Ovary (tissue), 10 donors: Measurements from ENCODE around the gene PRR35. TPM values are rescaled to one million over a fixed set of nuclear protein-coding genes. Genes with fewer than 3 reads are reported as not detected.

Experiments
- DNase-seq, 5 donors: peaks; one replicate each; pipeline ENCODE4 v3.0.0-alpha.2; 2019 to 2020
- H3K27ac ChIP-seq, 2 donors: fragments of 200-600 bp; one replicate each; pipeline versions ENCODE4 v1.5.1 to v1.8.0; 2019 to 2022
- H3K27me3 ChIP-seq: fragments of 200-600 bp; one replicate; pipeline ENCODE4 v1.8.0; 2022
- H3K36me3 ChIP-seq: fragments of 200-600 bp; sonication (generic); one replicate; pipeline ENCODE4 v1.5.1; 2019
- H3K4me1 ChIP-seq: one replicate; pipeline ENCODE4 v1.8.1; 2013; ENCODE audit warnings: mild to moderate bottlenecking, moderate library complexity; ENCODE audit not compliant: insufficient read depth
- H3K4me3 ChIP-seq: fragments of 200-600 bp; sonication (generic); one replicate; pipeline ENCODE4 v1.5.1; 2017
- H3K9me3 ChIP-seq, 2 donors: fragments of 200-600 bp in 1 of 2; sonication (generic) in 1 of 2; one replicate each; pipeline versions ENCODE4 v1.5.1 to v1.8.1; 2013 to 2019; ENCODE audit warnings: mild to moderate bottlenecking in 1 of 2, moderate library complexity in 1 of 2
- EP300 ChIP-seq: sonication (generic); formaldehyde crosslinking; IDR thresholded peaks from one replicate; pipeline ENCODE4 v1.6.1; 2017; ENCODE audit warnings: antibody characterized with exemption
- POLR2A ChIP-seq: fragments of 450-650 bp; IDR thresholded peaks from one replicate; pipeline ENCODE4 v1.6.1; 2017; ENCODE audit warnings: antibody characterized with exemption, mild to moderate bottlenecking, moderate library complexity
- WGBS, 3 donors: extraction: QIAGEN DNeasy Blood & Tissue Kit in 1 of 3; methylation state at CpG; one replicate each; pipeline versions ENCODE4 v1.1.5 to v1.1.7; 2013 to 2017; 5-methylcytosine and 5-hydroxymethylcytosine counted together
- intact Hi-C, 4 donors: fragments of 100-400 bp; cut with DNase I; formaldehyde crosslinking; loops; one replicate each; pipeline versions ENCODE4 v1.11.0 to v1.15.1; 2022 to 2023
- long read RNA-seq, 3 donors: library from polyadenylated mRNA in 2 of 3; unstranded in 2 of 3; transcript quantifications; one replicate each; pipeline ENCODE4 v2.0.0 and lab custom pipeline, GENCODE V29; 2021 to 2026
- polyA plus RNA-seq, 2 donors: library from polyadenylated mRNA; stranded (reverse); fragments of 200-250 nt in 1 of 2; fragments of 350-450 nt in 1 of 2; fragmentation: Illumina TruSeq in 1 of 2; extraction: RNeasy Lipid Tissue Mini Kit (QIAGEN cat#74804) in 1 of 2; gene quantifications; one replicate each; pipeline ENCODE4 v1.2.3, GENCODE V29; 2013 to 2014
- total RNA-seq, 7 donors: library from RNA; depleted of rRNA in 2 of 7; stranded (reverse); fragments of >200 nt in 2 of 7; fragmentation: NEBNext Ultra II Directional in 3 of 7; extraction: Animal tissue kit (Norgen Biotek cat#: 25700) in 3 of 7; gene quantifications; one replicate each; pipeline versions ENCODE4 v1.1.0 to v1.2.4, GENCODE V29; 2016 to 2023
- TF ChIP-seq, protein P1 (sequence below), 3 donors: fragments of 450-650 bp in 2 of 3; fragments of 200-600 bp in 1 of 3; IDR thresholded peaks; one replicate each; pipeline versions ENCODE4 v1.5.1 to v1.8.0; 2016 to 2022; ENCODE audit warnings: antibody characterized with exemption in 3 of 3, mild to moderate bottlenecking in 1 of 3
- donor health status: DM: no; HTN: no; CAD: no; lungs with moderate emphysema.
- donor health status: DM: no; HTN: no; CAD: no.
- donor health status: Bipolar disorder and iron deficiency.
- donor health status: DM: yes; HTN: yes; CAD: no.
- donor health status: DM: no; HTN: no; CAD: no.
- donor health status: DM: yes; HTN: yes; CAD: no.

Gene PRR35
- total RNA-seq = not detected
- not detected for polyA plus RNA-seq
- long read RNA-seq, donor 1 = 0 reads
- long read RNA-seq, donor 2, partial matches to known transcripts = 0 of 1 reads
- long read RNA-seq, donor 2, other reads (novel, unspliced or antisense) = 0 of 1 reads
- long read RNA-seq, donor 3 = 0 reads

DNA sequence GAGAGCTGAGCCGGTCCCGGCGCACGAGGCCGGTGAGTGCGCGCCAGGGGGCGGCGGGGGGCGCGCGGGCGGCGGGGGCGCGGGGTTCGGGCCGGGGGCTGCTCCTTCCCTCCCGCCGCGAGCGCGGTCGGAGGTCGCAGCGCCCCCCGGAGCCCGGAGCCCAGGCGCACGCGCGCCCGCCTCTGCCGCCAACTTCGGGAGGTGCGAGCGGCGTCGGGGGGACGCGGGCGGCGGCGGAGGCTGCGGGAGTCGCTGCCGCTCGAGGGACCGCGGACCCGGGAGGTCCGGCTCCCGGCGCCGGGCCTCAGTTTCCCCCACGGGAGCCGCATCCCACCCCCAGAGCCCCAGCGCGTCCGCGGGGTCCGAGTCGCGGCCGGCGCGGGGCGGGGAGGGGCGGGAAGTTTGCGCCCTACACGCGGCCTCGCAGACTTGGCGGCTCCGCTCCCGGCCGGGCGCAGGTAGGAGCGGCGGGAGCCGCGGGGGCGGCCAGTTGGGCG, at the start of gene PRR35:
Gene PRR35 (plus strand): TSS at position 191 of the 497 bp plus-strand sequence. CDS start 2,901 bp downstream, outside the sequence.
- no peak for TF ChIP-seq EP300
- TF ChIP-seq POLR2A = no peak
- TF ChIP-seq, protein P1, sequence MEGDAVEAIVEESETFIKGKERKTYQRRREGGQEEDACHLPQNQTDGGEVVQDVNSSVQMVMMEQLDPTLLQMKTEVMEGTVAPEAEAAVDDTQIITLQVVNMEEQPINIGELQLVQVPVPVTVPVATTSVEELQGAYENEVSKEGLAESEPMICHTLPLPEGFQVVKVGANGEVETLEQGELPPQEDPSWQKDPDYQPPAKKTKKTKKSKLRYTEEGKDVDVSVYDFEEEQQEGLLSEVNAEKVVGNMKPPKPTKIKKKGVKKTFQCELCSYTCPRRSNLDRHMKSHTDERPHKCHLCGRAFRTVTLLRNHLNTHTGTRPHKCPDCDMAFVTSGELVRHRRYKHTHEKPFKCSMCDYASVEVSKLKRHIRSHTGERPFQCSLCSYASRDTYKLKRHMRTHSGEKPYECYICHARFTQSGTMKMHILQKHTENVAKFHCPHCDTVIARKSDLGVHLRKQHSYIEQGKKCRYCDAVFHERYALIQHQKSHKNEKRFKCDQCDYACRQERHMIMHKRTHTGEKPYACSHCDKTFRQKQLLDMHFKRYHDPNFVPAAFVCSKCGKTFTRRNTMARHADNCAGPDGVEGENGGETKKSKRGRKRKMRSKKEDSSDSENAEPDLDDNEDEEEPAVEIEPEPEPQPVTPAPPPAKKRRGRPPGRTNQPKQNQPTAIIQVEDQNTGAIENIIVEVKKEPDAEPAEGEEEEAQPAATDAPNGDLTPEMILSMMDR (IDR thresholded peaks at IDR 0.05) = no peak
- H3K4me3 ChIP-seq = no peak within 1 kb of the TSS

GRCh38 chr16:512802-513201, 47.4 kb upstream of the PRR35 start:
- no peak for DNase-seq
- H3K36me3 ChIP-seq = no peaks in the 10 kb centered on the region
- WGBS, 3 donors = 89 to 97% (median 97%) methylated on average over 6 of the region's 6 CpGs
- H3K27ac ChIP-seq = no peak overlapping the region
- no peaks in the 10 kb centered on the region for H3K27me3 ChIP-seq
- H3K4me3 ChIP-seq = no peak overlapping the region
- no peaks in the 10 kb centered on the region for H3K9me3 ChIP-seq
- intact Hi-C loops = no loop called here
- TF ChIP-seq POLR2A (no peak), EP300 (no peak)
- TF ChIP-seq, protein P1 (IDR thresholded peaks at IDR 0.05) = no peak
- H3K4me1 ChIP-seq = peaks cover 9% of the 10 kb centered on the region

More for the DNA sequence above, at the start of gene PRR35:
- peaks cover 3% of the 10 kb centered on the region for H3K27me3 ChIP-seq
- DNase-seq = no peak
- H3K4me1 ChIP-seq = peaks cover 4% of the 10 kb centered on the region
- WGBS, 3 donors = 1 to 5% (median 1%) methylated on average over 8 to 83 of the region's 84 CpGs
- H3K27ac ChIP-seq = no peak within 1 kb of the TSS
- no peaks in the 10 kb centered on the region for H3K36me3 ChIP-seq
- intact Hi-C loops = no loop called here
- no peaks in the 10 kb centered on the region for H3K9me3 ChIP-seq

DNA sequence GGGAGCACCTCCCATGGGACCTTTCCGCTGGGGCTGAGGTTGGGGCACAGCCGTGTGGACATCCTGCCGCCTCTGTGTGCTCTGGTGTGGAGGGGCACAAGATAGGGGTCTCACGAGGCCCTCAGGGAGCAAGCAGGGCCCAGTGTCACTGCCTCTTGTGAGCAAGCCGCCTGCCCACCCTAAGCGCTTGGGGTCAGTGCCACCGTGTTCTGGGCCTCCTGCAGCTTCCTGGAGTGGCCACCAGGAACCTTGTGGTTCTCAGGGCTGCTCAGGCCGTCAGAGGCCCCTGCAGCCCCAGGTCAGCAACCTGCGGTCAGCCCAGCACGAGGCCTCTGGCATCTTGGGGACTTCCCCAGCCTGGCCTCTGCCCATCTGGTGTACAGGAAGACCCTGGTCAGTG, 46.2 kb upstream of the PRR35 start:
- DNase-seq = no peak
- 86 to 92% (median 90%) methylated on average over 10 of the region's 10 CpGs for WGBS, 3 donors
- H3K36me3 ChIP-seq = no peaks in the 10 kb centered on the region
- peaks cover 9% of the 10 kb centered on the region for H3K4me1 ChIP-seq
- H3K9me3 ChIP-seq = no peaks in the 10 kb centered on the region
- H3K27ac ChIP-seq = peak overlapping the region in 1 of 2 donors; percentile 15
- H3K4me3 ChIP-seq = no peak overlapping the region
- intact Hi-C loops = no loop called here
- H3K27me3 ChIP-seq = no peaks in the 10 kb centered on the region
- TF ChIP-seq, protein P1 (IDR thresholded peaks at IDR 0.05) = no peak
- TF ChIP-seq EP300 (no peak), POLR2A (no peak)

DNA sequence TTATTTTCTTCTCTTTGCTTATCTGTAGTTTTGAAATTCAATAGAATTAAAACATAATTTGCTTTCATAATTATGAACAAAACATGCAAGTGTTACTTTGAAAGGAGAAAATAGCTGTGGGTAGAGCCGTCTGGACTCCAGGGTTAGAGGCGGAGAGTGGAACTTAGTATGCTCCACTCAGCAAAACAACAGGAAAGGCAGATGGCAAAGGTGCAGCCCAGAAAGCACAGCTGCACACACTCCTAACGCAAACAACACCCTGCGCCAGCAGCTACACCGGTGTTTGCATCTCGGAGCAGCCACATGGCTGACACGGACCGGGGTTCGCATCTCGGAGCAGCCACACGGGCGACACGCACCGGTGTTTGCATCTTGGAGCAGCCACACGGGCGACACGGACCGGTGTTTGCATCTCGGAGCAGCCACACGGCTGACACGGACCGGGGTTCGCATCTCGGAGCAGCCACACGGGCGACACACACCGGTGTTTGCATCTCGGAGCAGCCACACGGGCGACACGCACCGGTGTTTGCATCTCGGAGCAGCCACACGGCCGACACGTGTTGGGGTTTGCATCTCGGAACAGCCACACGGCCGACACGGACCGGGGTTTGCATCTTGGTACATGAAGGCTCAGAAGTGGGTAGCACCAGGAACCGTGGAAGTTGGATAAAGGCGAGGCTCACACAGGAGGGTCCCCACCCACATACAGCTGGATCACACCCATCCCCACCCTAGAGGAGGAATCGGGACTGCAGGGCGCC, 44.8 kb upstream of the PRR35 start:
- 40 to 73% (median 58%) methylated on average over 45 of the region's 45 CpGs for whole genome bisulfite sequencing, 3 donors
- H3K36me3 ChIP-seq = no peaks in the 10 kb centered on the region

DNA sequence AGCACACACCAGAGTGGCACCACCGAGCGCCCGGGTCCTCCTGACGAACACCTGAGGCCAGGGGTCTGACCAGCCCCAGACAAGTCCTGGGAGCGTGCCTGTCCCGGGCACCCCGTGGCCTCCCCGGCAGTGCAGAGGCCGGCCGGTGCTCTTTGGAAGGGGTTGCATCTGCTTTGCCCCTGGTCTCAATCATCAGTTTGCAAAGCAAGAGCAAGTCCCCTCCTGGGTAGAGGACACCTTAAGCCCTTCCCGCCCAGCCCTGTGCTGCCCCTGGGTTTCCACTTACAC, 44.3 kb upstream of the PRR35 start:
- no peak for DNase-seq
- no peaks in the 10 kb centered on the region for H3K36me3 ChIP-seq

More for the DNA sequence above, 44.8 kb upstream of the PRR35 start:
- H3K4me1 ChIP-seq = peaks cover 9% of the 10 kb centered on the region
- H3K4me3 ChIP-seq = no peak overlapping the region
- TF ChIP-seq EP300 = no peak
- H3K27me3 ChIP-seq = no peaks in the 10 kb centered on the region
- intact Hi-C loops = no loop called here
- DNase-seq = peak in 1 of 5 donors; percentile 66
- no peaks in the 10 kb centered on the region for H3K9me3 ChIP-seq
- no peak overlapping the region for H3K27ac ChIP-seq

More for the DNA sequence above, 44.3 kb upstream of the PRR35 start:
- 94 to 97% (median 95%) methylated on average over 11 of the region's 11 CpGs for WGBS, 3 donors
- H3K4me1 ChIP-seq = peaks cover 9% of the 10 kb centered on the region
- no peaks in the 10 kb centered on the region for H3K27me3 ChIP-seq
- H3K4me3 ChIP-seq = no peak overlapping the region
- TF ChIP-seq POLR2A (no peak), EP300 (no peak)
- TF ChIP-seq, protein P1 (IDR thresholded peaks at IDR 0.05) = no peak
- H3K27ac ChIP-seq = no peak overlapping the region
- intact Hi-C loops = no loop called here
- H3K9me3 ChIP-seq = no peaks in the 10 kb centered on the region
